Stromal cell of bone marrow (primary cell): Measurements from ENCODE around the gene PIK3R6.

ENCODE experiments used
- DNase-seq: peaks from one replicate; pipeline ENCODE4 v3.0.0-alpha.2; 2012; ENCODE audit warnings: low read depth

PIK3R6 gene

DNA sequence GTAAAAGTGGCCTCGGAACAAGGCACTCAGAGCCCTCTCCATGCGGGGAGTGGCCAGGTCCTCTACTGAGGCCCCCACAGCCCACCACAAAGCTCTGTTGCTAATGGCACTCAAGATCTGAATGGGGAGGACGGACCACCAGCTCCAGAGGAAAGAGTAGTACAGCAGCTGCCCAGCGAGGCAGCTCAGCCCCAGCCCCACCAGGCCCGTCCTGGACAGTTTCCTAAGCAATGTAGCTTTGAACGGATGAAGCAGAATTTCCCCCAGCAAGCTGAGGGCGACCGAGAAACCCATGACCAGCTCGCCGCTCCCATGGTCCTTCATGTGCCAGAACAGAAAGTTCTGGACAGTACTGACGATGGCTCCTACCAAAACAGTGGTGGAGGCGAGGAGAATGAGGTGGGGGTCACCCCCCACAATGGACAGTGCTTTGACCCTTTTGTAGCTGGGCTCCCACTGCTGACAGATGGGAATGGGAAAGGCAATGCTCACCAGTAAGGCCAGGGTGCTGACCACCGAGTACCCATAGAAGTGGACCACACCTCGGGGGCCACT is 69.8 kb downstream of the PIK3R6 start:
- DNase-seq: no peak

DNA sequence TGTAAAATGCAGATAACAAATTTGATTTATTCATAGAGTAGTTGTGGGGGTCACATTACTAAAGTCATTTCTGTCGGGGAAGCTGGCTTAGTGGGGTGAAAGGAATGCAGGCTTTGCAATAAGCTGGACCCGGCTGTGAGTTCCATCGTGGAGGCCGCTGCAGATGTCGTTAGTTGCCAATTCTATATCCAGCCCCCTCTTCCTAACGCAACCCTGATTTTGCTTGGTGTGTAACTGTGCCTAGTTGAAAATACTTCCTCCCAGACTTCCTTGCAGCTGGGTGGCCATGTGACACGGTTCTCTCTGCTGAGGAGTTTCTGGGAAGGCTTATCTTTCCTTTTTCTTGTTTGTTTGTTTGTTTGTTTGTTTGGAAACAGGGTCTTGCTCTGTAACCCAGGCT is 72.8 kb downstream of the PIK3R6 start:
- DNase-seq: no peak

DNA sequence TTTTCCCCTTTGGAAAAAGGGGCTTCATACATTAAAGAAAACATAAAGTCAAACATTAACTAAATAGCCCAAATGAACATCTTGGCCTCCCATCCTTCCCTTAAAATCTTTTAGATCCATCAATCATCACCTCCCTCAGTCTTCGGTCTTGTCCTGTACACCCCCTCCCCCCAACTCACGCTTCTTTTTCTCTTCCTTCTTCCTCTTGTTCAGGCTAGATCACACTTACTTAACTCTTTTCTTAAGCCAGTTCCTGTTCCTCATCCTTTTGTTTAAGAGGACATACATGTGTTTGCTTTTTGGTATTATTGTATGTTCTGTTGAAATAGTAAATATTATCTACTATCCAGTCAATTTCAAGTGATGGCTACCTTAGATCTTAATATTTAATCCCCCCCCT is 73.8 kb downstream of the PIK3R6 start:
- DNase-seq: no peak

DNA sequence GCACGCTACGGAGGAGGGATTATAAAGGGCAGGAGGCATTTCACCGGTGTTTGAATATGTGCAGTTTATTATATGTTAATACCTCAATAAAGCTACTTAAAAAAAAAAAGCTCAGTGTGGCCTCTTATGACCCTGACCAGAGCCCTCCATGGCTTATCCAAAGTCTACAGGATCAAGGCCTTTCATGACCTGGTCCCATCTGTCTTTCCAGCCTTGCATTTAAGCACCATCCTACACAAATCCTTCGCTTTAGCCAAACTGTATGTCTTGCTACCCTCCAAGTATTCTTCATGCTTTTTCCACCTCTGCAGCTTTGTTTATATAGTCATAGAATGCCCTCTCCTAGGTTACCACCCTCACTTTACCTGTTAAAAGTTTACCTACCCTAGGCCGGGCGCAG is 74.8 kb downstream of the PIK3R6 start:
- DNase-seq: no peak

DNA sequence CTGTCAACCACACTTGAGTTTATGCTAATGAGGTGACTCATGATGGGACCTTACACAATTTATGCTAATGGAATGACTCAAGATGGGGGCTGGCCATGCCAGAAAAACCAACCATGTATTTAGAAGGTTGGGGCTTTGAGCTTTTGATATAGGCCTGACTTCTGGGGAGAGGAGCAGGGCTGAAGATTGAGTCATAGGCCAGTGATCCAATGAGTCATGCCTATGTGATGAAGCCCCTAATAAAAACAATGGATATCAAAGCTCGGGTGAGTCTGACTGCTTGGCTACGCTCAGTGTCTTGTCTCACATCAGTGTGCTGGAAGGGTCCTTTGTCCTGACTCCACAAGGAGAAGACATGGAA is 75.6 kb downstream of the PIK3R6 start:
- DNase-seq: peak; percentile 62

DNA sequence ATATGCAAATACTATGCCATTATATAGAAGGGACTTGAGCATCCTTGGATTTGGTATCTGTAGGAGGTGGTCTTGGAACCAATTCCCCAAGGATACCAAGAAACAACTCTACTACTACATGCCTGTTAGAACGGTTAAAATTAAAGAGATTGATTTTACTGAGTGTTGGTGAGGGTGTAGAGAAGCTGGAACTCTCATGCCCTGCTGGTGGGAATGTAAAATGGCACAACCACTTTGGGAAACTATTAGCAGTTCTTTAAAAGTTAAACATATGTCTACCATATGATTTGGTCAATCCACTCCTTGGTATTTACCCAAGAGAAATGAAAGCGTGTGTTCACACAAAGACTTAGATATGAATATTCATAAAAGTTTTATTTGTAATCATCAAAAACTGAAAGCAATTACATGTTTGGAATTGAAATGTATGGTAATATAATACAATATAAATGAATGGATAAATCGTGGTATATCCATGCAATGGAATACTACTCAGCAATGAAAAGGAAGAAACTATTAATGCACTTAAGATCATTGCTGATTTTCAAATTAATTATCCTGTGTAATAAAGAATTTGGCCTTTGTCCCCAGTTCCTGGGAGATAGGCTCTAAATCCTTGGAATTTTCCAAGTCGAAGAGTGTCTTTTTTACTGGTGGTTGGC is 76.1 kb downstream of the PIK3R6 start:
- no peak for DNase-seq

DNA sequence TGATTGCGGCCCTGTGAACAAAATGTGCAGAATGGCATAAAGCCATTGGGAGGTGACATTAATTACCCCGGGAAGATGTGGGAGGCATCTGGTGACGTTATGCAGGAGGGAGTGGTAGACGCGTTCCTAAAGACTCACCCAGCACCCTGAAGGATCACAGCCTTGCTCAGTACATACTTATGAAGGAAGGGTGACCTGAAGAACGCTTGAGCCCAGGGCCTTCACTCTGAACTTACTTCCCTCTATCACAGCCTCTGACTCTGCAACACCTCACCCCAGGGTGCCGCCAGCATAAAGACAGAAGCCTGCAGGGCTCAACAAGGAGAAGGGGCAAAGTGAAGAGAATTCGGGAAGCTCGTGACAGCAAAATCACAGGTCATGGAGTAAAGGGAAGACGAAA is 77.7 kb downstream of the PIK3R6 start:
- no peak for DNase-seq

DNA sequence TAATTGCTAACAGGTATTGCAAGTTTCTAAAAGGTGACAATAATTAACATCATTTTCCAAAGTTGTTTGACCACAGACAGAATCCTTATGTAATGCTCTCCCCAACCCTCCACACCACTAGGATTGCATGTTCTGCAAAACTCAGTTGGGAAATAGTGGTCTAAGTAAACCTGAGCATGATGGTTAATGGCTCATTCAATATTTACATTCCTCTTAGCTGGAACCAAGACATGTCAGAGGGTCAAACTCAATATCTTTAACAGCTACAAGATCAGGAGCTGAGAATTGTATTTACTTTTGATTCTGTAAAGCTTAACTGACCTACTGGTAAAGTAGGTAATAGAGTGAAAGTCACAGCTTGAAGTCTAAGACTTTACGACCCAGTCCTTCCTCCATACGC is 78.5 kb downstream of the PIK3R6 start:
- no peak for DNase-seq

DNA sequence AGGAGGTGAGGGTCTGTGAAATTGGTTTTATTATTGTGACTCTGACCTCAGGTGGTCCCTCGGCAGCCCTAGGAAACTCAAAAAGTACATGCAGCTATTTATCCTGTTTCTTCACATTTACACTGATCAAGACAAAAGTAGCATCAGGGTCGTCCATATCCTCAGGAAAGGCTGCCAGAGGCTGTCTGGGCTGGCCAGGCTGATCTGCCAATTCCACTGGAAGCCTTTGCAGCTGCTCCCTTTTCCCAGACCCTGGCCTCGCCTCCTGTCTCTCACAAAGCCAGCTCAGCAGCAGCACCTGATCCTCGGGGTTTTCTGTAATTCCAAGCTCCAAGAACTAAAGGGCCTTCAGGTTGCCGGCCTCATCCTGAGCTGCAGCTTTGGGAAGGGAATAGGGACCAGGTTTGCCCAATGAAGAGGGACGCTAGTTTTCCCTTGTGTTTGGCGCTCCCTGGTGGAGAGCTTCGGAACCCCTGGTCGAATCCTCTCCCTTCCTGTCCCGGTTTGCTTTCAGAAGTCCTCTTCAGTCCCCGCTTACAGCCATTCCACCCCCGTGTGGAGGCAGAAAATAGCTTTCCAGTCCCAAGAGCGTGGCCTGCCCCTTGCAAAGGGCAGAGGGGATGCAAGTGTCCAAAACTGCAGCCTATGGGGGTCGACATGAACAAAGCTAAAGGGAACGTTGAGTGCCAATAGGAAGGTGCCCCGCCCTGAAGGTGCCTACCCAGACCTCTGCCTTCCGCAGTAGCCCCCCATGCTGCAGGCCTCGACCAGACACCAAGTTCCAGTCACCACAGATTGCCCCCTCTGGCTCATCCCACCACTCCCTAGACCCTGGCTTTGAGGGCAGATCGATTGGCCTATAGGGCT is 81.7 kb downstream of the PIK3R6 start:
- peak; percentile 36 for DNase-seq

DNA sequence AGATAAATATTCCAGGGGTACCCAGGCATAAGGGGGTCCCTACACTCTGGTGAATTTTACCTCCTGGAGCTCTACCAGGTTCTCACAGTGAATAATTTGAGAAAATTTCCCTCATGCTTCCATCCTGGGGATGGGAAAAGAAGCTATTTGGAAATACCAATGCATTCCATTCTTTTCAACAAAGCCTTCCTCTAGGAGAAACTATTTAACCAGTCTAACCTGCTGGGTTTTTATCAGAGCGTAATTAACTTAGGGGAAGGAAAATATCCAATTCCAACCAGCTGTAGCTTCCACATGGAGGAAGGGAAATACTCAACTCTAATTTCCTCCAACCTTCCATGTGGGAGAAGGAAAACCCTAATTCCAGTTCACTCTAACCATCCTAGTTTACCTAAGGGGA is 85.3 kb downstream of the PIK3R6 start:
- DNase-seq: no peak

DNA sequence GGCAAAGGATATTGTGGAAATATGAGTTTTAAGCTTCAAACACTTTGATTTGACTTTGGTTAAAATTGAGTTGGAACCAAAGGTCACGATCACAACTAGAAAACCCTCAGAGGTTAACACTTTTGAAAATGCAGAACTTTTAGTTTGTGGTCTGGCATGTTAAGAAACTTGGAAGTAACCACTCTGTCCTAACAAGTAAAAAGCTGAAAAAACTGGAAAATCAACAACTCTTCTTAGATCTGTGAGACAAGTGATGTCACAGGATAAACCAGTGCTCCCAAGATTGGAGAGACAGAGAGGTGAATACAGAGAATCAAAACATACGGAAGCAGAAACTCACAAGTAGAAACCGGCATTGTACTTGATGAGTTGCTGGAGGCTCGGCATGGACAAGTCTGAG is 85.7 kb downstream of the PIK3R6 start:
- no peak for DNase-seq

DNA sequence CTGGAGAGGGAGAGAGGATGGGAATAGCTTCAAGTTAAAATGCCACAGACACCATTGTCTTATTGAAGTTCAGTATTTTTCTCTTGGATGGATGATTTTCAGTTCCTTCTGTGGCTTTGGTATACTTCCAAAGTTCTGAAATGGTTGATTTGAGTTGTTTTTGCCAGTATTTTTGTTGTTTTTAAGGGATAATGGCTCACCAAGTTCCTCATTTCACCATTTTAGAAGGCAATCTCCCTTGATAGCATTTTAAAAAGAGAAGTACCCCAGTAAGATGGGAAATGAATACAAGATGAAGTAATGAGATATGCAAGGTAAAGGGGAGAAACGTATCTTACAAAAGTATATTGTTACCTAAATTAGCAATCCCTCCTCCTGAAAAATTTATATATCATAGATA is 90.6 kb downstream of the PIK3R6 start:
- no peak for DNase-seq

DNA sequence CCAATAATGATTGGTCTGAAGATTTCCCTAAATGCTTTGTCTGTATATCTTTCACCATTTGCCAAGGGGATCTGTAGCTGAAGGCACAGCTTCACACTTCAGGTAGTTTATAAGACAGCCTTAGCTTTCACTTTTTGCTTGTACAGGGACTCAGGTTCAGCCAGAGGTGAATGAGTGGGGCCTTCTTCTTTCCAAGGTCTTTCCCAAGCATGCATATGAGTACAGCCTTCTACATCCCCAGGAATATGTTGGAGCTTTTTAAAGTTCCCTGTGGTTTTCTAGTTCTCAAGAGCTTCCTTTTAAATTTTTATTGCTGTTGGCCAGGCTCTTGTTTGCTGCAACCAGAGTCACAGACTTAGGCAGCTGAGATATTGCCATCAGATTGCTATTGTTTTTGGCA is 91.2 kb downstream of the PIK3R6 start:
- DNase-seq: peak; percentile 29

DNA sequence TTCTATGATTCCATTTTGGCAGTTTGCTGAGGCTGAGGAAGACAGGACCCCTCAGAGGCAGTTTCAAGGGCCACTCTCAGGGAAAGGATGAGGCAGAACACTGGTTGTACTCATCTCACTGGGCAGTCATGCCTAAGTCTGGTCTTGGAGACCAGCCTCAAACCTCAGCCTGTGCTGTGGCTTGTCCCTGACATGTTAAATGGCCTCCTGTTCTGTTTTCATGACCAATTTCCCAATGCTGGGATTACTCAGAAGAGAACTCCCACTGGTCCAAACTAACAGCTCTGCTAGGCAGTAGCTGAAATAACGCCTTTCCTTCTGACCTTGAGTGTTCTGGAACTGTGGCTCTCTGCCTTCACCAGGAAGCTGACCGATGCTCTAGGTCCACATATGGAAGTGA is 100.7 kb downstream of the PIK3R6 start:
- DNase-seq: no peak

DNA sequence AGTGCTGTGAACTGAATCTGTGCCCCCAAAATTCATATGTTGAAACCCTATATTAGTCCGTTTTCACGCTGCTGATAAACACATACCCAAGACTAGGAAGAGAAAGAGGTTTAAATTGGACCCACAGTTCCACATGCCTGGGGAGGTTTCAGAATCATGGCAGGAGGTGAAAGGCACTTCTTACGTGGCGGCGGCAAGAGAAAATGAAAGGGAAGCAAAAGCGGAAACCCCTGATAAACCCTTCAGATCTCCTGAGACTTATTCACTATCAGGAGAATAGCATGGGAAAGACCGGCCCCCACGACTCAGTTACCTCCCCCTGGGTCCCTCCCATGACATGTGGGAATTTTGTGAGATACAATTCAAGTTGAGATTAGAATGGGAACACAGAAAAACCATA is 105.5 kb downstream of the PIK3R6 start:
- no peak for DNase-seq

DNA sequence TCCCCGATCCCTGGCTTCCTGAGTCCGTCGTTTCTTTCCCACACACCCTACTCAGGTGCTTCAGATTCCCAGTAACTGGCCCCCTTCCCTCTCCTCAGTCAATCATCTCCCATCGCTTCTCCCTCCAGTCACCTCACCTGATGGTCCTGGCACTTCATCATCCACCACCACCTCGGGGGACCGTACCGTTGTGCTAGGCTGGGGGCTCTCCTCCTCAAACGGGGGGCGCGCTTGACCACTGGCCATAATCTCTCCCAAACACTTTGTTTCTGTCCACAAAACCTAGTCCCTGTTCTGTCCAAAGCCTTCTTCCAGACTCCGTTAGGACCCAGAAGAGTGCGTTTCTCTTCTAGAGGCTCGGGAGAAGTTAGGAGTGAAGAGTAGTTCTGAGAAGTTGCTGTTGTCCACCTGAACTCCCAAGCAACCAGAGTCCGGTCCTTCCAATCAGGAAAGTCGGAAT is 109.3 kb downstream of the PIK3R6 start, which contains the start of gene SPDYE4:
TSS of gene SPDYE4 (minus strand) at position 410 of the 460 bp plus-strand sequence. CDS start at position 246, 164 bp downstream.
- no peak for DNase-seq

DNA sequence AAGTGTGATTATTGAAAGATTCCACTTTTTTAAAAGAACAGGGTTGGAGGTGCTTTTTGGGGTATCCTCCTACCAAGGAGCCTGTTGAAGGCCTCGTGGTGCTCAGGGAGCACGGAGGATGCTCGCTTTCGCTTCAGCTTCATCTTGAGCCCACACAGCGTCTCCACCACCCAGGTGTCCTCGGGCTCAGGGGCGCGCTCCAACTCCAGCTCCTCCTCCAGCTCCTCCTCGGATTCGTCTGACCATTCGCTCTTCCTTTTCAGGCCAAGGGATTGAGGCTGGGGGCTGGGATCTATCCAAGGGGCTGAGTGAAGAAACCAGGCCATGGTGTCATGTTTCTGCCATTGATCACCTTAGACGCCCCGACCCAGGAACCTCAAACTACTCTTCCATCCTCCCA is 110.3 kb downstream of the PIK3R6 start:
- DNase-seq: no peak

DNA sequence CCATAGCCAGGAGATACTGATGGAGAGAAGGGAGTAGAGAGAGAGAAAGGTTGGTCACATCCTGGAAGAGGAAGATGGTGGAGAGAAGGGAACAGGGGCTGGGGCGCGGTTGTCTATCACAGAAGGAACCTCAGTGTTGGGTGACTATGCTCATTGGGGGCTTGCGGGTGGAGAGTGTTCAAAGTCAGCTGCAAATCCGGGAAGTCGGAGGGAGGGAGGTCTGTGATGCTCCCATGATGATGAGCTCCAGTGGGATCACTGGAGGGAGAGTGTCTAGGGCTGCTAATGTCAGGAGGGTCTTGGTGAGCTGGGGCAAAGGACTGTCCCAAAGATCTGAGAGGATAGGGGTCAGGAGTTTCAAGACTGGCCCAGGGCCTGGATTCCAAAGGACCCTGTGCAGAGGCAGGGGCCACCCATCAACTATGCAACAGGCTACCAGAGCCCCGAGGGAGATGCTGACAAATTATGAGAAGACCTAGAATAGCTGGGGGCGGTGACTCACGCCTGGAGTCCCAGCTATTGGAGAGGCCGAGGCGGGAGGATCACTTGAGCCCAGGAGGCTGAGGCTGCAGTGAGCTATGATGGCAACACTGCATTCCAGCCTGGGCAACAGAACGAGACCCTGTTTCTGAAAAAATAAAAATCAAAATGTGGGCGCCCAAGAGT is 111.8 kb downstream of the PIK3R6 start:
- DNase-seq: no peak

DNA sequence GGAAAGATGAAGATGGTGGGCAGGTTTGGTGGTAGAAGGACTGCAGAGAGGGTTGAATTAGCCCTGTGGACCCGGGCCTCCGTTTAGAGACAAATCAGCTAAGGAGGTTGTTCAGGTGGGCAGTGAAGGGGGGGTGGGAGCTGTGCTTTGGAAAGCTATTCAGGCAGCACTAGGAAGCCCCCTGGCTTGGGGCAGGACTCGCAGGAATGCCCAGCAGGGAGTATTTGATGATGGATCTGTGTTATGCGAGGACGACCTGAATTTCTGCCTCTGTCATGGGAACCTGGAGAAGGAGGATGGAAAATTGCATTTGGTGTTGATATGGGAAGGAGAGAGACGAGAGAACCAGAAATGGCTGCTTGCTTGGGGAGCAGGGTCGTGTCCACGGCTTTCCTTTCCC is 112.6 kb downstream of the PIK3R6 start:
- DNase-seq: no peak

DNA sequence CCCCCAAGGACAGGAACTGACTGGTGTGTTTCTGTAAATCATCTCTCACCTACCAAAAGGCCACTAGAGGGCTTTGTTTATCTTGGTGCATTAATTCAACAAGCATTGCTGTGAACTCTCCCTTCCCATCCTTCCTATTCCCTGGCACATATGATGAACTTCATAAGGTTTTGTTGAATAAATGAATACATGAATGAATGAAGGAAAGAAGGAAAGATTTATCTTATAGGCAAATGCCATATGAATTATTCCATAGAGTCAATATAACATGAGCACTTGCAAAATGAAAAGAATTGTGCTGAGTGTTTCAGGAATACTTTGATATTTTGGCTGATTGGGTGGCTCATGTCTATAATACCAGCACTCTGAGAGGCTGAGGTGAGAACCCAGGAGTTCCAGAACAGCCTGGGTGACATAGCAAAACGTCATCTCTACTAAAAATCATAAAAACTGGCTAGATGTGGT is 113.5 kb downstream of the PIK3R6 start:
- no peak for DNase-seq

DNA sequence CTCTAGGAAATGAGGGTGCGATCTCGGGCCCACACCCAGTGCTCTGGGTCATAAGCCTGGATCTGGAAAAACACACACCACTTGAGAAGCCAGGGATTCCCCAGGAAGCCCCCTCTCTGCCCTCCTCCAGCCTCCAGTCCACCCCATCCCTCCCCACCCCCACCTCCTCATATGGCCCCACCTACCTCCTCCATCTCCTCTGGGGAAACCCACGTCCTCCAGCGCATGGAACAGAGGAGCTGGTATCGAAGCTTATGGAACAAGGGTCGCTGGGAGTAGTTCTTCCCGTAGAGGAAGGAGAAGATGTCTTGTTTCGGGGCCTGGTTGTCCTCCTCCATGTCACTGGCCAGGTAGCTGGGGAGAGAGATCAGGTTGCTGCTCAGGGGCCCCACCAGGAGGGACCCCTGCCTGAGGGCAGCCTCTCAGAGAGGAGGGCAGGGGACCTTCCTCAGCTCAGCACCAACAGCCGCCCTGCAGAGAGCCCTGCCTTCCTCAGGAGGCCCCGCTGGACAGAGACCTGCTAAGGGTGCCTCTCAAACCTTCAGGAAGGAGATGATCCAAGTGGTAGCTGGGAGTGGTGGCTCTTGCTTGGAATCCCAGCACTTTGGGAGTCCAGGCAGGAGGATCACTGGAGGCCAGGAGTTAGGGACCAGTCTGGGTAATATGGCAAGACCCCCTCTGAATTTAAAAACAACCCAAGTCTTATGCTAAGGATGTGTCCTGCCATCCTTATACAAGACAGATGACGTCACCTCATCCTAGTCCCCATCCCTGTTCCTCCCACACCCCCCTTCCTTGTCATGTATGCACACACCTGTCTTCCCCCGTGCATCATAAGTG is 114.1 kb downstream of the PIK3R6 start:
- DNase-seq: no peak
